K562 (cell line): ENCODE data around the gene WDR44. TPM values are rescaled to one million over a fixed set of nuclear protein-coding genes. Genes with fewer than 3 reads are reported as not detected.

Experiments used
- ARID3A ChIP-seq: IDR thresholded peaks from 2 replicates; pipeline ENCODE4 v1.6.1; 2012; ENCODE audit warnings: low read depth, low read length, improper control_type of control experiment, borderline replicate concordance
- CREM ChIP-seq: IDR thresholded peaks from 2 replicates; pipeline ENCODE4 v1.6.1; 2014; ENCODE audit warnings: antibody characterized with exemption, low read depth
- DLX4 ChIP-seq: fragments of 250-450 bp; sonication (Bioruptor Pico); IDR thresholded peaks from 2 replicates; pipeline ENCODE4 v1.6.1; 2021; ENCODE audit warnings: mild to moderate bottlenecking
- ETV1 ChIP-seq: fragments of 450-650 bp; conservative IDR thresholded peaks from 2 replicates; pipeline ENCODE4 v1.6.1; 2016; ENCODE audit warnings: missing genetic modification characterization, control low read depth, low read depth, missing compliant biosample characterization
- EWSR1 ChIP-seq: fragments of 450-650 bp; IDR thresholded peaks from 2 replicates; pipeline ENCODE4 v1.6.1; 2018; ENCODE audit warnings: borderline replicate concordance, mild to moderate bottlenecking, low read depth, moderate library complexity; ENCODE audit not compliant: partially characterized antibody
- GATA2 ChIP-seq: sonication (generic); formaldehyde crosslinking; IDR thresholded peaks from 2 replicates; pipeline ENCODE4 v1.4.0; 2020; ENCODE audit warnings: mild to moderate bottlenecking, missing genetic modification reagents
- HDAC2 ChIP-seq: fragments of 450-650 bp; IDR thresholded peaks from 2 replicates; pipeline ENCODE4 v1.6.1; 2016; ENCODE audit warnings: mild to moderate bottlenecking
- HNRNPK ChIP-seq: fragments of 200-400 bp; formaldehyde crosslinking; IDR thresholded peaks from one replicate; pipeline ENCODE4 v1.6.1; 2018; ENCODE audit warnings: mild to moderate bottlenecking, low read depth, low read length; ENCODE audit not compliant: poor library complexity, severe bottlenecking
- HNRNPLL ChIP-seq: fragments of 200-400 bp; formaldehyde crosslinking; IDR thresholded peaks from 2 replicates; pipeline ENCODE4 v1.6.1; 2017; ENCODE audit warnings: low read length, low read depth, mild to moderate bottlenecking; ENCODE audit not compliant: poor library complexity, severe bottlenecking
- ILF3 ChIP-seq: fragments of 450-650 bp; IDR thresholded peaks from 2 replicates; pipeline ENCODE4 v1.6.1; 2018; ENCODE audit warnings: antibody characterized with exemption, mild to moderate bottlenecking, moderate library complexity, borderline replicate concordance
- IRF1 ChIP-seq: sonication (generic); formaldehyde crosslinking; IDR thresholded peaks from 2 replicates; pipeline ENCODE4 v1.8.0; 2022; ENCODE audit warnings: missing genetic modification reagents, mild to moderate bottlenecking, borderline replicate concordance
- JUN ChIP-seq, 2 experiments: sonication (generic) in 1 of 2; formaldehyde crosslinking in 1 of 2; IDR thresholded peaks; 2 replicates each; pipeline versions ENCODE4 v1.6.1 to v1.8.0; 2012 to 2022; ENCODE audit warnings: borderline replicate concordance in 2 of 2, mild to moderate bottlenecking in 2 of 2, improper control_type of control experiment in 1 of 2, low read depth in 1 of 2, low read length in 1 of 2, missing genetic modification reagents in 1 of 2
- MAZ ChIP-seq, 2 experiments: fragments of 450-650 bp in 1 of 2; sonication (generic) in 1 of 2; formaldehyde crosslinking; IDR thresholded peaks in 1 of 2; conservative IDR thresholded peaks in 1 of 2; 2 replicates each; pipeline versions ENCODE4 v1.4.0 to v1.5.0; 2020; ENCODE audit warnings: mild to moderate bottlenecking in 1 of 2, missing genetic modification reagents in 1 of 2
- NR1H2 ChIP-seq: sonication (generic); formaldehyde crosslinking; IDR thresholded peaks from 2 replicates; pipeline ENCODE4 v1.4.0; 2020; ENCODE audit warnings: mild to moderate bottlenecking, missing genetic modification reagents
- POLR2AphosphoS5 ChIP-seq: IDR thresholded peaks from 2 replicates; pipeline ENCODE4 v1.6.1; 2011; ENCODE audit warnings: mild to moderate bottlenecking, low read depth, low read length, moderate library complexity; ENCODE audit not compliant: control insufficient read depth, insufficient read depth
- RFX1 ChIP-seq: fragments of 450-650 bp; IDR thresholded peaks from 2 replicates; pipeline ENCODE4 v1.6.1; 2016; ENCODE audit warnings: mild to moderate bottlenecking, moderate library complexity
- RFX7 ChIP-seq: fragments of 250-450 bp; sonication (Bioruptor Pico); IDR thresholded peaks from 2 replicates; pipeline ENCODE4 v1.5.1; 2021; ENCODE audit warnings: mild to moderate bottlenecking
- SRSF1 ChIP-seq: fragments of 200-400 bp; formaldehyde crosslinking; IDR thresholded peaks from 2 replicates; pipeline ENCODE4 v1.6.1; 2017; ENCODE audit warnings: mild to moderate bottlenecking, low read depth, low read length, moderate library complexity
- STAG1 ChIP-seq: sonication (generic); formaldehyde crosslinking; IDR thresholded peaks from 2 replicates; pipeline ENCODE4 v1.5.0; 2020; ENCODE audit warnings: missing genetic modification reagents, borderline replicate concordance
- TARDBP ChIP-seq: fragments of 450-650 bp; IDR thresholded peaks from 2 replicates; pipeline ENCODE4 v1.6.1; 2016
- U2AF1 ChIP-seq: fragments of 200-400 bp; formaldehyde crosslinking; optimal IDR thresholded peaks from 2 replicates; pipeline ENCODE3; 2017; ENCODE audit warnings: mild to moderate bottlenecking, low read depth, low read length, moderate library complexity
- ZBTB8A ChIP-seq: fragments of 450-650 bp; IDR thresholded peaks from 2 replicates; pipeline ENCODE4 v1.6.1; 2018; ENCODE audit warnings: mild to moderate bottlenecking, moderate library complexity; ENCODE audit not compliant: partially characterized antibody
- ZC3H11A ChIP-seq: IDR thresholded peaks from 2 replicates; pipeline ENCODE4 v1.6.1; 2012; ENCODE audit warnings: low read depth, low read length, improper control_type of control experiment
- ZFPM2 ChIP-seq: fragments of 250-450 bp; sonication (Bioruptor Pico); IDR thresholded peaks from 2 replicates; pipeline ENCODE4 v1.5.1; 2022; ENCODE audit warnings: mild to moderate bottlenecking
- ZFX ChIP-seq: sonication (generic); formaldehyde crosslinking; IDR thresholded peaks from 2 replicates; pipeline ENCODE4 v1.8.0; 2022; ENCODE audit warnings: mild to moderate bottlenecking, missing genetic modification reagents, moderate library complexity
- ZNF282 ChIP-seq: sonication (generic); formaldehyde crosslinking; IDR thresholded peaks from 2 replicates; pipeline ENCODE4 v1.8.1; 2023; ENCODE audit warnings: missing genetic modification reagents
- polyA plus RNA-seq, 8 experiments: library from polyadenylated mRNA; depleted of rRNA in 4 of 8; stranded (reverse) in 5 of 8; unstranded in 3 of 8; fragments of >200 nt; fragmentation: Nextera tagmentation in 2 of 8; fragmentation: Illumina TruSeq in 1 of 8; extraction: Ambion mirVana in 2 of 8; extraction: Trizol in 1 of 8; gene quantifications; 2 replicates each; pipeline versions ENCODE4 v1.2.1 to v1.2.3, GENCODE V29; 2011 to 2014; ENCODE audit warnings: inconsistent platforms in 1 of 8, missing spikeins in 1 of 8
- total RNA-seq, 7 experiments: library from RNA; depleted of rRNA in 6 of 7; stranded (reverse); fragments of >200 nt in 6 of 7; fragmentation: Illumina TruSeq in 2 of 7; extraction: Trizol in 2 of 7; gene quantifications; 2 replicates each; pipeline versions ENCODE4 v1.2.1 to v1.2.3, GENCODE V29; 2011 to 2021; ENCODE audit warnings: low replicate concordance in 1 of 7

WDR44 gene
- total and polyA plus RNA-seq, 9 of the 15 experiments (the other 6 are each of a cell fraction or from before 2014, with no cell fraction given) = 5.6 to 20.0 (median 14.6) TPM

- TF ChIP-seq IRF1 (CRISPR knock-in tag) (no peak), NR1H2 (CRISPR knock-in tag) (no peak), ILF3 (no peak), ARID3A (no peak), CREM (peak; percentile 40), TARDBP (no peak), HNRNPK (no peak), STAG1 (CRISPR knock-in tag) (no peak), HNRNPLL (peak; percentile 92), HDAC2 (no peak), SRSF1 (no peak), ZC3H11A (no peak), U2AF1 (no peak), POLR2AphosphoS5 (peak; percentile 85), RFX7 (no peak), GATA2 (CRISPR knock-in tag) (no peak), ZBTB8A (no peak), RFX1 (no peak), MAZ (CRISPR knock-in tag; conservative IDR thresholded peaks at IDR 0.05 in 1 of 2, IDR thresholded peaks at IDR 0.05 in 1 of 2) (peak in 1 of 2 experiments; percentile 89; a peak in 3 of 4 replicates), ETV1 (tag) (peak; percentile 90), ZNF282 (CRISPR knock-in tag) (no peak), ZFX (CRISPR knock-in tag) (peak; percentile 71), ZFPM2 (no peak), DLX4 (no peak), EWSR1 (no peak), JUN (IDR thresholded peaks at IDR 0.05; ENCODE audit: borderline replicate concordance, low read depth, low read length) (no peak), JUN (CRISPR knock-in tag; IDR thresholded peaks at IDR 0.05; ENCODE audit: borderline replicate concordance) (peak; percentile 24; the same call in 1 of the 2 replicates)
Observed at GRCh38 chrX:118345464-118346257, at the start of gene WDR44 (continued).
